CD4-positive, alpha-beta T cell (primary cell): ENCODE results near the gene EFCAB8. TPM values are rescaled to one million over a fixed set of nuclear protein-coding genes. Genes with fewer than 3 reads are reported as not detected.

Source experiments
- ATAC-seq: fragments of 200-7000 bp; cut with Tn5 transposase; one replicate; pipeline ENCODE4 v1.10.0; 2022; ENCODE audit warnings: mild to moderate bottlenecking; ENCODE audit not compliant: poor library complexity
- CTCF ChIA-PET: fragments of 350-600 bp; sonication (Branson Sonifier 250); formaldehyde crosslinking; loops from one replicate; lab custom pipeline; 2021; ENCODE audit warnings: antibody characterized with exemption, inconsistent platforms; lab: Charles Lee
- POLR2A ChIA-PET: fragments of 350-600 bp; sonication (Branson Sonifier 250); formaldehyde crosslinking; loops from one replicate; lab custom pipeline; 2021; ENCODE audit warnings: antibody characterized with exemption, inconsistent platforms; lab: Charles Lee
- DNase-seq, 14 experiments: peaks; one replicate each; pipeline ENCODE4 v3.0.0-alpha.2; 2013 to 2020; ENCODE audit warnings: mixed read lengths in 2 of 14
- H3K27ac ChIP-seq, 2 donors: one replicate each; pipeline versions ENCODE4 v1.5.1 to v1.7.0; 2013; ENCODE audit warnings: low read length in 2 of 2, low read depth in 1 of 2, mild to moderate bottlenecking in 1 of 2
- H3K27me3 ChIP-seq, 2 experiments: 1 replicate in 1 of 2; 2 replicates in 1 of 2; pipeline versions ENCODE4 v1.6.1 to v1.7.0; 2013; ENCODE audit warnings: low read length in 2 of 2, control low read depth in 1 of 2, mild to moderate bottlenecking in 1 of 2, moderate library complexity in 1 of 2; ENCODE audit not compliant: insufficient read depth in 2 of 2, control insufficient read depth in 1 of 2
- H3K36me3 ChIP-seq: one replicate; pipeline ENCODE4 v1.6.1; 2013; ENCODE audit warnings: low read length, control low read depth; ENCODE audit not compliant: insufficient read depth
- H3K4me1 ChIP-seq: one replicate; pipeline ENCODE4 v1.6.1; 2013; ENCODE audit warnings: low read length, control low read depth; ENCODE audit not compliant: insufficient read depth
- H3K4me3 ChIP-seq: one replicate; pipeline ENCODE4 v1.5.1; 2013; ENCODE audit warnings: mild to moderate bottlenecking, low read length, moderate library complexity
- H3K9me3 ChIP-seq, 2 experiments: 1 replicate in 1 of 2; 2 replicates in 1 of 2; pipeline versions ENCODE4 v1.6.1 to v1.7.0; 2013; ENCODE audit warnings: low read length in 2 of 2, mild to moderate bottlenecking in 2 of 2, control low read depth in 1 of 2, moderate library complexity in 1 of 2; ENCODE audit not compliant: control insufficient read depth in 1 of 2, insufficient read depth in 1 of 2
- H3K27ac Mint-ChIP-seq: one replicate; pipeline ENCODE4 v1.8.0; 2020; ENCODE audit warnings: mixed read lengths
- H3K27me3 Mint-ChIP-seq: one replicate; pipeline ENCODE4 v1.8.0; 2021; ENCODE audit warnings: mixed read lengths
- H3K36me3 Mint-ChIP-seq: one replicate; pipeline ENCODE4 v1.8.0; 2021; ENCODE audit warnings: low read depth, mixed read lengths
- H3K4me1 Mint-ChIP-seq: one replicate; pipeline ENCODE4 v1.8.0; 2021; ENCODE audit warnings: low read depth, mixed read lengths
- H3K4me3 Mint-ChIP-seq: one replicate; pipeline ENCODE4 v1.8.0; 2020; ENCODE audit warnings: mild to moderate bottlenecking, mixed read lengths
- H3K9me3 Mint-ChIP-seq: one replicate; pipeline ENCODE4 v1.8.0; 2020; ENCODE audit warnings: mixed read lengths
- CTCF ChIP-seq: fragments of 200-600 bp; IDR thresholded peaks from one replicate; pipeline ENCODE4 v1.8.0; 2022; ENCODE audit warnings: antibody characterized with exemption, mild to moderate bottlenecking
- intact Hi-C, 2 experiments: fragments of 100-400 bp; cut with DNase I in 1 of 2; cut with micrococcal nuclease in 1 of 2; formaldehyde crosslinking; loops; one replicate each; pipeline versions ENCODE4 v1.15.1 to v1.9.0; 2023 to 2025; cut with DNase I, micrococcal nuclease
- total RNA-seq, 174 experiments: library from RNA in 2 of 174; stranded (reverse) in 2 of 174; gene quantifications; one replicate each; pipeline ENCODE4 v1.2.3 and lab custom pipeline; 2021 to 2026

EFCAB8 gene
- total RNA-seq, 2 experiments from 2014 or later = 0.81 to 2.5 TPM

DNA sequence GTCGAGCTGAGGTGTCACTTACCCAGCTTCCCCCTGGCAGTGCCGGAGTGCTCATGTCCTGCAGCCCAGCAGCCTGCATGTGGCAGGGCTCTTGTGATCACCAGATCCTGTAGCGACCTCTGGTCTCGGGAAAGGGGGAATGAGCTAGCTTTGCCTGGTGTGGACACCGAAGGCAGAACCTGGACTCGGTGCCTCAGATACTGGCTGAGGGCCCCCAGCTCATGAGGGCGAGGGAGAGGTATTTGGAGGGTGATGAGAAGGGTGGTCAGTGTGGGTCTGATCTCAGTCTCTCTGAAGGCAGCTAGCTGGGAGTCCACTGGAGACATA lies 119.2 kb downstream of the EFCAB8 start:
- intact Hi-C loops = no loop called here
- peaks cover 61% of the 10 kb centered on the region for H3K4me1 ChIP-seq
- Mint-ChIP-seq H3K27me3 (no peaks in the 10 kb centered on the region), H3K36me3 (peaks cover 5% of the 10 kb centered on the region), H3K4me3 (no peak overlapping the region), H3K9me3 (peaks cover 3% of the 10 kb centered on the region), H3K27ac (no peak overlapping the region), H3K4me1 (peaks cover 32% of the 10 kb centered on the region)
- H3K36me3 ChIP-seq = no peaks in the 10 kb centered on the region
- POLR2A ChIA-PET = no interaction called here
- H3K4me3 ChIP-seq = no peak overlapping the region
- DNase-seq (peak in 2 of 14 experiments; percentile 10 to 28), ATAC-seq (no peak)
- CTCF ChIA-PET = interaction anchor here (1.8 kb wide), 1 partner anchor 32 kb away, joined by 5 read pairs; no protein-coding TSS in a partner anchor
- H3K9me3 ChIP-seq = peaks cover 16 to 34% of the 10 kb centered on the region in 2 experiments
- no peaks in the 10 kb centered on the region for H3K27me3 ChIP-seq
- no peak for TF ChIP-seq CTCF
- no peak overlapping the region for H3K27ac ChIP-seq

DNA sequence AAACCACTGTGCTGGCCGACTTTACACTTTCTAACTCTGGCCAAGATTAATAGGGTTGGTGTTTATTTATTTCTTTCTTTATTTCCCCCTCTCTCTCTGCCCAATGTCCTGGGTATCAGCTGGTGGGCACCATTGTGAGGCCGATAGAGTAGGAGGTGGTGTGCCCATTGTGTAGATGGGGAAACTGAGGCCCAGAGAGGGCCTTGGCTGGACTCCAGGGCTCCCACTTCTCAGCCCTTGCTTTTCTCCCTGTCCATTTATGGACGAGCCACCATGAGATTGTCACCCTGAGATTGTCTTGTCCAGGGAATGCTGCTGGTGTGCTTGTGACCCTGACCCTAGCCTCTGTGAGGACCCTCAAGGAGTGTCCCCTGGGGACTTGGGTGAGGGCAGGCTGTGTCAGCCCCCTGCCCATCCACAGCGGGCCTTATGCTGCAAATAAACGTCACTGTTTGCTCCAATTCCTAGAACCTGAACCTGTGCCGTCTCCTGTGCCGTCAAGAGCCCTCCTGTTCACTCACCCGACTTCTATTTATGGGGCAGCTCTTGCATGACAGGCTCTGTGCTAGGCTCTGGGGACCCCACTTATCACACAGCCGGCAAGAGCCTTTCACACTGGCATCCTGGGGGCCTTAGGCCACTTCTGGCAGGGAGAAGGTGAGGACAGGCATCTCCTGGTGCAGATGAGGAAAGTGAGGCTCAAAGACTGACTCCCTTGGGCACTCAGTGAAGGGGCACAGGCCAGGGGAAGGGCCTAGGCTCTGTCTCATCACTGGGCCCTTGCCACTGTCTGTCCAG lies 120.7 kb downstream of the EFCAB8 start:
- Histone ChIP-seq H3K4me1 (peaks cover 46% of the 10 kb centered on the region), H3K9me3 (peaks cover 16 to 34% of the 10 kb centered on the region in 2 experiments), H3K4me3 (no peak overlapping the region), H3K27me3 (no peaks in the 10 kb centered on the region), H3K27ac (no peak overlapping the region), H3K36me3 (no peaks in the 10 kb centered on the region)
- Mint-ChIP-seq H3K4me1 (peaks cover 44% of the 10 kb centered on the region), H3K27me3 (no peaks in the 10 kb centered on the region), H3K36me3 (peaks cover 5% of the 10 kb centered on the region), H3K9me3 (peaks cover 3% of the 10 kb centered on the region), H3K4me3 (no peak overlapping the region), H3K27ac (peak overlapping the region; percentile 21)
- TF ChIP-seq CTCF = no peak
- ChIA-PET POLR2A (no interaction called here), CTCF (no interaction called here)
- intact Hi-C loops = no loop called here
- DNase-seq (peak in 1 of 14 experiments; percentile 27), ATAC-seq (no peak)

DNA sequence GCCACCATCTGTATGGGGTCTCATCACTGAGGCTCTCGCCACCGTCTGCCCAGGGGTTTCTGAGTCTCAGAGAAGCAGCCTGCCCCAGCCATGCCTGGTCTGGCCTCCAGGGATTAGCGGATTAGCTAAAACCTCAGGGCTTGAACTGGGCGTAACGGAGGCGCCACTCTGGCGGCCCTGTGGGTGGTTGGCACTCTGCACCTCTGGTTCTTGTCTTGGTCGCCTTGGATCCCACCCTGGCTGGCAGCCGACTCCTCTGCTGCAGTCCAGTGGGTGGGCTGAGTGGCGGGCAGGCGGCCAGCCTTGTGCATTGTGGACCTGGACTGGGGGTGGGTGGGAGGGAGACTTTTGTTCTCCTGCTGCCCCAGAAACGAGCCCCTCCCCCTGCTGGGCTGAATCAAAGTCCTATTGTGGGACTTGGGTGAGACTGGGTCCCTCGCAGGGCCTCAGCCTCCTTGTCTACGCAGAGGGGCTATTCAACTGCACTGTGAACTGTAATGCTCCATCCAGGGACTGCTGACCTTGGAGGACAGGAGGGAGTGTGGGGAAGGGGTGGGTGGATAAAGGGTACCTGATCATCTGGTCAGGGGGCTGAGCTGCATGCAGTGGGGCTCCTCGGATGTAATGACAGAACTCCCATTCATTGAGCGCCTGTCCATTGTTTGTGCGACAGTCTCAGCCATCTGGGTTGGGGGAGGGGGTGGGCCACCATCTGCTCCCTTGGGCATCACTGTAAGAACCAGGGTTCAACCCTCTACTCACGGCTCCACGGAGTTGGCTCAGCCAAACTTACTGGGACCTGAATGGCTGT lies 121.6 kb downstream of the EFCAB8 start:
- ChIA-PET CTCF (no interaction called here), POLR2A (no interaction called here)
- intact Hi-C loops = no loop called here
- Histone ChIP-seq H3K4me1 (peaks cover 38% of the 10 kb centered on the region), H3K9me3 (peaks cover 16 to 34% of the 10 kb centered on the region in 2 experiments), H3K27me3 (no peaks in the 10 kb centered on the region), H3K4me3 (no peak overlapping the region), H3K27ac (no peak overlapping the region), H3K36me3 (no peaks in the 10 kb centered on the region)
- TF ChIP-seq CTCF = no peak
- H3K4me3 Mint-ChIP-seq = no peak overlapping the region
- no peaks in the 10 kb centered on the region for H3K27me3 Mint-ChIP-seq
- H3K9me3 Mint-ChIP-seq = peaks cover 3% of the 10 kb centered on the region
- no peak for DNase-seq
- H3K36me3 Mint-ChIP-seq = peaks cover 5% of the 10 kb centered on the region
- peaks cover 46% of the 10 kb centered on the region for H3K4me1 Mint-ChIP-seq
- ATAC-seq = no peak
- H3K27ac Mint-ChIP-seq = no peak overlapping the region
